Activated CD4-positive, alpha-beta T cell treated with anti-CD3 and anti-CD28 coated beads, Interleukin-2, amount 50 U/mL, for 48 hours (primary cell): ENCODE results near the gene NOL4L.
A peak's percentile ranks its signal among the peaks of the same experiment; 100 is the strongest.

Experiments
- DNase-seq, 2 experiments: peaks; one replicate each; pipeline ENCODE4 v3.0.0-alpha.2; 2020

The NOL4L gene

GRCh38 chr20:32538526-32538939 is 46.6 kb downstream of the NOL4L start:
- peak in 1 of 2 experiments; percentile 43 for DNase-seq

GRCh38 chr20:32537657-32538525 is 47.2 kb downstream of the NOL4L start:
- DNase-seq = peak in 1 of 2 experiments; percentile 37

GRCh38 chr20:32536851-32537656 is 48.1 kb downstream of the NOL4L start:
- peak; percentile 50 to 56 for DNase-seq

GRCh38 chr20:32535953-32536823 is 48.9 kb downstream of the NOL4L start:
- DNase-seq = peak; percentile 69 to 72

GRCh38 chr20:32535316-32535952 is 49.7 kb downstream of the NOL4L start:
- no peak for DNase-seq

GRCh38 chr20:32534661-32535240 is 50.4 kb downstream of the NOL4L start:
- peak; percentile 51 to 61 for DNase-seq

- DNase-seq = no peak
Measured at GRCh38 chr20:32533732-32534131, 51.4 kb downstream of the NOL4L start.

GRCh38 chr20:32532246-32532645 is 52.9 kb downstream of the NOL4L start:
- no peak for DNase-seq

- no peak for DNase-seq
Measured at GRCh38 chr20:32528905-32529670, 56.0 kb downstream of the NOL4L start.

- DNase-seq = no peak
Measured at GRCh38 chr20:32528171-32528891, 56.8 kb downstream of the NOL4L start.

GRCh38 chr20:32527447-32528055 is 57.6 kb downstream of the NOL4L start:
- no peak for DNase-seq

- DNase-seq = no peak
Measured at GRCh38 chr20:32527052-32527446, 58.1 kb downstream of the NOL4L start.

GRCh38 chr20:32526541-32526940 is 58.6 kb downstream of the NOL4L start:
- no peak for DNase-seq

- DNase-seq = no peak
Measured at GRCh38 chr20:32526125-32526524, 59.0 kb downstream of the NOL4L start.

- no peak for DNase-seq
Measured at GRCh38 chr20:32524829-32525501, 60.2 kb downstream of the NOL4L start.

GRCh38 chr20:32523613-32524213 is 61.4 kb downstream of the NOL4L start:
- DNase-seq = no peak

GRCh38 chr20:32522776-32523612 is 62.1 kb downstream of the NOL4L start:
- DNase-seq = no peak

- DNase-seq = no peak
Measured at GRCh38 chr20:32522526-32522775, 62.7 kb downstream of the NOL4L start.
